Measurements from ENCODE around the gene MAG. TPM values are rescaled to one million over a fixed set of nuclear protein-coding genes. Genes with fewer than 3 reads are reported as not detected.

MAG gene
- total RNA-seq, 4 donors from 2014 or later = not detected

DNA sequence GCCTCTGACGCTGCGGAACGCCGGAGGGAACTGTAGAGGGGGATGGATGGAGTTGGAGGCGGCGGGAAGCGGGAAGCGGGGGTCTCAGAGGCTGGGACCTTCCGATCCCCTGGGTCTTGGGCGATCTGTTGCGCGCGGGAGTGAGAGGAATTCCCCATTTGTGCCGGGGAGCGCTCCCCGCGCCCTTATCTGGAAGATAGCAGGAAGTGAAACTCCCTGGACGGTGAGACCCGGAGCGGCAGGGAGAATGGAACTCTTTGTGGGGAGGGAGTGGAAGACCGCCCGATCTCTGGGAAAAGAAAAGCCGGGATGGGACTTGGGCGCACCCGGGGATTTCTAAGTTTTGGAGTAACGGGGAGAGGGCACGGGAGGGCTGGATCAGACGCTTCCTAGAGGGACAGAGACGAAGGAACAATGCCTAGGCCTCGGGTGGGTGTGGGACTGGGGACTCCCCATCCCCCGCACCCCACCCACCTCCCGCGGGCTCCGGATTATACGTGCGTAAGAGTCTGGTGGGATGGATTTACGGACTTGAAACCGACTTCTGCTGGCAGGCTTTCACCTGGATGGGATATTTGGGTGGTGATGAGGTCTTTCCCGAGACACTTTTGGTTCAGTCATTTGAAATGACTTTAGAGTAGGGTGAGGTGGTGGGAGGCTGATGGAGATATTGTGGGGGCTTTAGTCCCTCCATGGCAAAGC, 42.7 kb upstream of the MAG start:
- intact Hi-C loops (cut with DNase I; ENCODE audit: low total_unique reads) = no loop called here
- H3K27me3 ChIP-seq = peaks cover 24% of the 10 kb centered on the region
- TF ChIP-seq EP300 (IDR thresholded peaks at IDR 0.05; ENCODE audit: low read depth) = no peak
- TF ChIP-seq, protein P1, sequence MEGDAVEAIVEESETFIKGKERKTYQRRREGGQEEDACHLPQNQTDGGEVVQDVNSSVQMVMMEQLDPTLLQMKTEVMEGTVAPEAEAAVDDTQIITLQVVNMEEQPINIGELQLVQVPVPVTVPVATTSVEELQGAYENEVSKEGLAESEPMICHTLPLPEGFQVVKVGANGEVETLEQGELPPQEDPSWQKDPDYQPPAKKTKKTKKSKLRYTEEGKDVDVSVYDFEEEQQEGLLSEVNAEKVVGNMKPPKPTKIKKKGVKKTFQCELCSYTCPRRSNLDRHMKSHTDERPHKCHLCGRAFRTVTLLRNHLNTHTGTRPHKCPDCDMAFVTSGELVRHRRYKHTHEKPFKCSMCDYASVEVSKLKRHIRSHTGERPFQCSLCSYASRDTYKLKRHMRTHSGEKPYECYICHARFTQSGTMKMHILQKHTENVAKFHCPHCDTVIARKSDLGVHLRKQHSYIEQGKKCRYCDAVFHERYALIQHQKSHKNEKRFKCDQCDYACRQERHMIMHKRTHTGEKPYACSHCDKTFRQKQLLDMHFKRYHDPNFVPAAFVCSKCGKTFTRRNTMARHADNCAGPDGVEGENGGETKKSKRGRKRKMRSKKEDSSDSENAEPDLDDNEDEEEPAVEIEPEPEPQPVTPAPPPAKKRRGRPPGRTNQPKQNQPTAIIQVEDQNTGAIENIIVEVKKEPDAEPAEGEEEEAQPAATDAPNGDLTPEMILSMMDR (IDR thresholded peaks at IDR 0.05) = no peak
- no peak for TF ChIP-seq POLR2AphosphoS5 (IDR thresholded peaks at IDR 0.05)
- peak; percentile 16 for TF ChIP-seq POLR2A (IDR thresholded peaks at IDR 0.05)
- H3K27ac ChIP-seq = peak overlapping the region; percentile 87 to 94 (median 92)
- peaks cover 0 to 16% (median 8%) of the 10 kb centered on the region in 4 donors for H3K4me1 ChIP-seq
- DNase-seq = peak; percentile 42
- 9% methylated on average over 39 of the region's 39 CpGs; no CpG with 5 or more reads in 1 of the 2 donors for WGBS, 2 donors (ENCODE audit: low coverage in 1 of 2)
- no peaks in the 10 kb centered on the region for H3K36me3 ChIP-seq
- no peaks in the 10 kb centered on the region for H3K9me3 ChIP-seq
- peak overlapping the region; percentile 20 to 88 (median 74) for H3K4me3 ChIP-seq
- in situ Hi-C loops (cut with MboI; ENCODE audit: low pct_ligation_motif_present in 1 of 4, low pct_unique_long_range_greater_than_20kb in 1 of 4, low sequenced_read_pairs in 3 of 4) = no loop called here

DNA sequence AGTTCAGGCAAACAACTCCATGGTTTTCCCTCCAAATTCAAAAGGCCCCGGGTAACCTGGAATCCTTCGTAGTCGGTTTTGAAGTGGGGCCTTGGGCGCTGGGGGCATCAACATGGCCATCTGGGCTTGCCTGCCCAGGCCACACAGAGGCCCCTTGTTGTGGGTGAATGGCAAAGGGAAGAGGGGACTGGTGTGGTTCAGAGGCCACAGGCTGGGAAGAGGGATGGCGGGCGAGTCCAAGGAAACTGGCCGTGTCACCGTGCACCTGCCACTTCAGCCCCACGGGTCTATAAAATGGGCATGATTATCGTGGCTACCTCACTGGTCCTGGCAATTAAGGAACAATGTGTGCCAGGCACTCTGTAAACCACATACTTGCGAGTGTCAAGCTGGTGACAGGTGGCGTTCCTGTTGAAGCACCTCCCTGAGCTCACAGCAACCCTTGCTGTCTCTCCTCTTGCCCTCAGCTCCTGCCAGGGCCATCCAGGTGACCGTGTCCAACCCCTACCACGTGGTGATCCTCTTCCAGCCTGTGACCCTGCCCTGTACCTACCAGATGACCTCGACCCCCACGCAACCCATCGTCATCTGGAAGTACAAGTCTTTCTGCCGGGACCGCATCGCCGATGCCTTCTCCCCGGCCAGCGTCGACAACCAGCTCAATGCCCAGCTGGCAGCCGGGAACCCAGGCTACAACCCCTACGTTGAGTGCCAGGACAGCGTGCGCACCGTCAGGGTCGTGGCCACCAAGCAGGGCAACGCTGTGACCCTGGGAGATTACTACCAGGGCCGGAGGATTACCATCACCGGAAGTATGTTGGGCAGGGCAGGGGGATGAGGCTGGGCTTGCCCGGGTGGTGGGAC, 41.9 kb upstream of the MAG start:
- Histone ChIP-seq H3K4me3 (peak overlapping the region in 3 of 4 donors; percentile 72 to 88 (median 76)), H3K9me3 (no peaks in the 10 kb centered on the region), H3K27ac (peak overlapping the region; percentile 87 to 94 (median 92)), H3K4me1 (peaks cover 0 to 16% (median 8%) of the 10 kb centered on the region in 4 donors), H3K36me3 (no peaks in the 10 kb centered on the region), H3K27me3 (peaks cover 24% of the 10 kb centered on the region)
- no peak for TF ChIP-seq EP300 (IDR thresholded peaks at IDR 0.05; ENCODE audit: low read depth)
- TF ChIP-seq POLR2AphosphoS5 (IDR thresholded peaks at IDR 0.05) = no peak
- TF ChIP-seq, protein P1 (IDR thresholded peaks at IDR 0.05) = no peak
- no peak for TF ChIP-seq POLR2A (IDR thresholded peaks at IDR 0.05)
- DNase-seq = no peak
- in situ Hi-C loops (cut with MboI; ENCODE audit: low pct_ligation_motif_present in 1 of 4, low pct_unique_long_range_greater_than_20kb in 1 of 4, low sequenced_read_pairs in 3 of 4) = no loop called here
- intact Hi-C loops (cut with DNase I; ENCODE audit: low total_unique reads) = no loop called here
- WGBS, 2 donors (ENCODE audit: low coverage in 1 of 2) = 47 to 80% methylated on average over 7 to 34 of the region's 34 CpGs

DNA sequence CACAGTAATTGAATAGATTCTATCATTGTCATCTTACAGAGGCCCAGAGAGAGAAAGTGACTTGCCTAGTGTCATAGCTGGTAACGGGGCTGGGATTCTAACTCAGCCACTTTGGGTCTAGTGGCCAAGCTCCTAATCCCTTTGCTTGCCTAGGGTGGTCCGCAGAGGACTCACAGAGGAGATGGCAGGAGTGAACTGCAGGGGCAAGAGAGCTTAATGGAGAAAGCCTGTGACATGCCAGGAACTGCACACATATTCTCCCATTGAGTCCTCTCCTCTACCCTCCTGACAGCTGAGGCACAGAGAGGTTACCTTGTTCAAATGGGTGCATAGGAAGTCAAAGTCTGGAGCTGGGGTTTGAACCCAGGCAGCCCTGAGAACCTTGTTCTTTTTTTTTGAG, 40.5 kb upstream of the MAG start:
- intact Hi-C loops (cut with DNase I; ENCODE audit: low total_unique reads) (no loop called here), in situ Hi-C loops (cut with MboI; ENCODE audit: low pct_ligation_motif_present in 1 of 4, low pct_unique_long_range_greater_than_20kb in 1 of 4, low sequenced_read_pairs in 3 of 4) (no loop called here)
- TF ChIP-seq EP300 (IDR thresholded peaks at IDR 0.05; ENCODE audit: low read depth) = no peak
- TF ChIP-seq POLR2A (IDR thresholded peaks at IDR 0.05) = no peak
- TF ChIP-seq, protein P1 (IDR thresholded peaks at IDR 0.05) = no peak
- no peak for TF ChIP-seq POLR2AphosphoS5 (IDR thresholded peaks at IDR 0.05)
- 80 to 93% methylated on average over 1 to 2 of the region's 2 CpGs for WGBS, 2 donors (ENCODE audit: low coverage in 1 of 2)
- Histone ChIP-seq H3K27me3 (peaks cover 17% of the 10 kb centered on the region), H3K9me3 (no peaks in the 10 kb centered on the region), H3K4me1 (peaks cover 0 to 16% (median 8%) of the 10 kb centered on the region in 4 donors), H3K27ac (no peak overlapping the region), H3K36me3 (no peaks in the 10 kb centered on the region), H3K4me3 (no peak overlapping the region)
- no peak for DNase-seq

Data from transverse colon (tissue), 4 donors.